Measurements from ENCODE around the gene SYNDIG1. TPM values are rescaled to one million over a fixed set of nuclear protein-coding genes. Genes with fewer than 3 reads are reported as not detected.

Gene SYNDIG1
- total RNA-seq, 1 donor: 2.2 TPM

DNA sequence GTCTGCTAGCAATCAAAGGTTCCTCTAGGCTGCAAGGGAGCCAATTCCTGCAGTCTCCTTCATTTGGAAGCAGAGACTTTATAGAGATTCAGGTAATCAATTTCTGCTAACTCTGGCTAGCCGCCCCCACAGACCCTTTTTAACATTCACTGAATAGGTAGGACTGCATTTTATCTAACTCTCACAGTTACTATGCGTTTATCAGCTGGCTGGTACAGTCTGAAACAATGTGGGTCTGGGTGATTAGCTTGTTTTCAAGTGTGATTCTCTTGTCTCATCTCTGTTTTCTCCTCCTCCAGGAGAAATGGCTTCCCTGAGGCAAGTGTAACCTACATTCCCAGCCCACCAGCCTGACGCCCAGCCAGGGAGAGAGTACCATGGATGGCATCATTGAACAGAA, 73.3 kb downstream of the SYNDIG1 start:
- no peaks in the 10 kb centered on the region for H3K79me2 ChIP-seq (ENCODE audit: insufficient read depth, low read length)
- no peak overlapping the region for H3K27ac ChIP-seq (ENCODE audit: low read depth, low read length)
- H3K36me3 ChIP-seq (ENCODE audit: insufficient read depth, low read length): no peaks in the 10 kb centered on the region
- no peak for DNase-seq (ENCODE audit: insufficient read length, low spot score, missing footprints)
- H3K4me3 ChIP-seq (ENCODE audit: insufficient read depth, low read length): no peak overlapping the region
- no peaks in the 10 kb centered on the region for H3K9me3 ChIP-seq (ENCODE audit: low read depth, low read length)
- H3K27me3 ChIP-seq (ENCODE audit: insufficient read depth, low read length): peaks cover 2% of the 10 kb centered on the region
- TF ChIP-seq, protein P1, sequence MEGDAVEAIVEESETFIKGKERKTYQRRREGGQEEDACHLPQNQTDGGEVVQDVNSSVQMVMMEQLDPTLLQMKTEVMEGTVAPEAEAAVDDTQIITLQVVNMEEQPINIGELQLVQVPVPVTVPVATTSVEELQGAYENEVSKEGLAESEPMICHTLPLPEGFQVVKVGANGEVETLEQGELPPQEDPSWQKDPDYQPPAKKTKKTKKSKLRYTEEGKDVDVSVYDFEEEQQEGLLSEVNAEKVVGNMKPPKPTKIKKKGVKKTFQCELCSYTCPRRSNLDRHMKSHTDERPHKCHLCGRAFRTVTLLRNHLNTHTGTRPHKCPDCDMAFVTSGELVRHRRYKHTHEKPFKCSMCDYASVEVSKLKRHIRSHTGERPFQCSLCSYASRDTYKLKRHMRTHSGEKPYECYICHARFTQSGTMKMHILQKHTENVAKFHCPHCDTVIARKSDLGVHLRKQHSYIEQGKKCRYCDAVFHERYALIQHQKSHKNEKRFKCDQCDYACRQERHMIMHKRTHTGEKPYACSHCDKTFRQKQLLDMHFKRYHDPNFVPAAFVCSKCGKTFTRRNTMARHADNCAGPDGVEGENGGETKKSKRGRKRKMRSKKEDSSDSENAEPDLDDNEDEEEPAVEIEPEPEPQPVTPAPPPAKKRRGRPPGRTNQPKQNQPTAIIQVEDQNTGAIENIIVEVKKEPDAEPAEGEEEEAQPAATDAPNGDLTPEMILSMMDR (IDR thresholded peaks at IDR 0.05; ENCODE audit: extremely low read depth, low read depth, low read length): no peak
- H3K4me2 ChIP-seq (ENCODE audit: insufficient read depth, low read length): no peak overlapping the region
- no peaks in the 10 kb centered on the region for H4K20me1 ChIP-seq (ENCODE audit: insufficient read depth, low read length)
- H3K4me1 ChIP-seq (ENCODE audit: insufficient read depth, low read length): no peaks in the 10 kb centered on the region
- no peak overlapping the region for H2AFZ ChIP-seq (ENCODE audit: low read length)

DNA sequence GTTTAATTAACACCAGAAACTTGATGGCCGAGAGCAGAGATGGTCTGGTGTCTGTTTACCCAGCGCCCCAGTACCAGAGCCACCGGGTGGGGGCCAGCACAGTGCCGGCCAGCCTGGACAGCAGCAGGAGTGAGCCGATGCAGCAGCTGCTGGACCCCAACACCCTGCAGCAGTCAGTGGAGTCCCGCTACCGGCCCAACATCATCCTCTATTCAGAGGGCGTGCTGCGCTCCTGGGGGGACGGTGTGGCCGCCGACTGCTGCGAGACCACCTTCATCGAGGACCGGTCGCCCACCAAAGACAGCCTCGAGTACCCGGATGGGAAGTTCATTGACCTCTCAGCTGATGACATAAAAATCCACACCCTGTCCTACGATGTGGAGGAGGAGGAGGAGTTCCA, 73.7 kb downstream of the SYNDIG1 start:
- H2AFZ ChIP-seq (ENCODE audit: low read length): no peak overlapping the region
- H3K79me2 ChIP-seq (ENCODE audit: insufficient read depth, low read length): no peaks in the 10 kb centered on the region
- no peak for DNase-seq (ENCODE audit: insufficient read length, low spot score, missing footprints)
- no peak overlapping the region for H3K27ac ChIP-seq (ENCODE audit: low read depth, low read length)
- H3K4me2 ChIP-seq (ENCODE audit: insufficient read depth, low read length): no peak overlapping the region
- no peak overlapping the region for H3K4me3 ChIP-seq (ENCODE audit: insufficient read depth, low read length)
- TF ChIP-seq, protein P1 (IDR thresholded peaks at IDR 0.05; ENCODE audit: extremely low read depth, low read depth, low read length): no peak
- H4K20me1 ChIP-seq (ENCODE audit: insufficient read depth, low read length): no peaks in the 10 kb centered on the region
- no peaks in the 10 kb centered on the region for H3K4me1 ChIP-seq (ENCODE audit: insufficient read depth, low read length)
- no peaks in the 10 kb centered on the region for H3K9me3 ChIP-seq (ENCODE audit: low read depth, low read length)
- H3K36me3 ChIP-seq (ENCODE audit: insufficient read depth, low read length): no peaks in the 10 kb centered on the region
- H3K27me3 ChIP-seq (ENCODE audit: insufficient read depth, low read length): peaks cover 2% of the 10 kb centered on the region

DNA sequence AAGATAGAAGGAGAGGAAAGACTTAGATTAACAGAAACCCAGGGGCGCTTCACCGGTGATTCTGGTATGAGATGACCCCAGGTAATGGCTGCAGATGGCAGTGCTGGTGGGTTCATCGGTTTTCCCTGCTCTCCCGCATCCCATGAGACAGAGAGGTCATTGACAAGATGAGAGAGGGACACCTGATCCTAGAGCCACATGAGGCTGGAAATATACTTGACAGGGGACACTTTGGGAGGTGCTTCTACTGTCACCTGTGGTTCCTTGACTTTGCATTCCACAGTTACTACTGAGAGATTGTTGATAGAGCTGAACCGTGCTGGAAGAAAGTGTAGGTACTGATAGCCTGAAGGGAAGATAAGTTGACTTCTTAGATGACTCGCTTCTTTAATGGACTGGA, 74.3 kb downstream of the SYNDIG1 start:
- TF ChIP-seq, protein P1 (IDR thresholded peaks at IDR 0.05; ENCODE audit: extremely low read depth, low read depth, low read length): no peak
- H2AFZ ChIP-seq (ENCODE audit: low read length): no peak overlapping the region
- no peaks in the 10 kb centered on the region for H3K9me3 ChIP-seq (ENCODE audit: low read depth, low read length)
- no peak overlapping the region for H3K4me3 ChIP-seq (ENCODE audit: insufficient read depth, low read length)
- no peaks in the 10 kb centered on the region for H3K79me2 ChIP-seq (ENCODE audit: insufficient read depth, low read length)
- H3K27me3 ChIP-seq (ENCODE audit: insufficient read depth, low read length): peaks cover 2% of the 10 kb centered on the region
- H3K36me3 ChIP-seq (ENCODE audit: insufficient read depth, low read length): no peaks in the 10 kb centered on the region
- H3K4me1 ChIP-seq (ENCODE audit: insufficient read depth, low read length): no peaks in the 10 kb centered on the region
- H3K27ac ChIP-seq (ENCODE audit: low read depth, low read length): no peak overlapping the region
- no peak overlapping the region for H3K4me2 ChIP-seq (ENCODE audit: insufficient read depth, low read length)
- no peaks in the 10 kb centered on the region for H4K20me1 ChIP-seq (ENCODE audit: insufficient read depth, low read length)
- DNase-seq (ENCODE audit: insufficient read length, low spot score, missing footprints): no peak

GRCh38 chr20:24544371-24544770, 74.9 kb downstream of the SYNDIG1 start:
- H3K27ac ChIP-seq (ENCODE audit: low read depth, low read length): no peak overlapping the region
- no peaks in the 10 kb centered on the region for H3K79me2 ChIP-seq (ENCODE audit: insufficient read depth, low read length)
- no peak for DNase-seq (ENCODE audit: insufficient read length, low spot score, missing footprints)
- H3K4me2 ChIP-seq (ENCODE audit: insufficient read depth, low read length): no peak overlapping the region
- H3K27me3 ChIP-seq (ENCODE audit: insufficient read depth, low read length): peaks cover 2% of the 10 kb centered on the region
- no peak overlapping the region for H2AFZ ChIP-seq (ENCODE audit: low read length)
- no peaks in the 10 kb centered on the region for H3K9me3 ChIP-seq (ENCODE audit: low read depth, low read length)
- TF ChIP-seq, protein P1 (IDR thresholded peaks at IDR 0.05; ENCODE audit: extremely low read depth, low read depth, low read length): no peak
- no peaks in the 10 kb centered on the region for H3K4me1 ChIP-seq (ENCODE audit: insufficient read depth, low read length)
- no peaks in the 10 kb centered on the region for H3K36me3 ChIP-seq (ENCODE audit: insufficient read depth, low read length)
- H3K4me3 ChIP-seq (ENCODE audit: insufficient read depth, low read length): no peak overlapping the region
- no peaks in the 10 kb centered on the region for H4K20me1 ChIP-seq (ENCODE audit: insufficient read depth, low read length)
